Hepatocyte (in vitro differentiated cells): ENCODE measurements around the gene CABP4. TPM values are rescaled to one million over a fixed set of nuclear protein-coding genes. Genes with fewer than 3 reads are reported as not detected.

Experiments used
- DNase-seq: peaks from one replicate; pipeline ENCODE4 v3.0.0-alpha.2; 2016; ENCODE audit warnings: low spot score
- H2AFZ ChIP-seq: fragments of 200-600 bp; sonication (generic); 2 replicates; pipeline ENCODE4 v1.6.0; 2016; ENCODE audit warnings: antibody characterized with exemption, mild to moderate bottlenecking
- H3K27ac ChIP-seq: fragments of 200-600 bp; sonication (generic); 2 replicates; pipeline ENCODE4 v1.5.1; 2016; ENCODE audit warnings: mild to moderate bottlenecking
- H3K27me3 ChIP-seq: fragments of 200-600 bp; sonication (generic); 2 replicates; pipeline ENCODE4 v1.6.1; 2016
- H3K36me3 ChIP-seq: fragments of 200-600 bp; sonication (generic); replicated peaks from 2 replicates; pipeline ENCODE4 v1.5.1; 2016; ENCODE audit warnings: low read depth; ENCODE audit not compliant: insufficient read depth
- H3K4me1 ChIP-seq: fragments of 200-600 bp; sonication (generic); 2 replicates; pipeline ENCODE4 v1.5.1; 2016; ENCODE audit warnings: mild to moderate bottlenecking, moderate library complexity; ENCODE audit not compliant: insufficient read depth
- H3K4me2 ChIP-seq: fragments of 200-600 bp; sonication (generic); 2 replicates; pipeline ENCODE4 v1.6.0; 2016
- H3K4me3 ChIP-seq: fragments of 200-600 bp; sonication (generic); 2 replicates; pipeline ENCODE4 v1.5.1; 2016; ENCODE audit warnings: mild to moderate bottlenecking
- H3K79me2 ChIP-seq: fragments of 200-600 bp; sonication (generic); 2 replicates; pipeline ENCODE4 v1.6.0; 2017; ENCODE audit warnings: mild to moderate bottlenecking
- H3K9me2 ChIP-seq: fragments of 200-600 bp; sonication (generic); replicated peaks from 2 replicates; pipeline ENCODE4 v1.6.0; 2017; ENCODE audit warnings: mild to moderate bottlenecking; ENCODE audit not compliant: insufficient read depth
- H3K9me3 ChIP-seq: fragments of 200-600 bp; sonication (generic); 2 replicates; pipeline ENCODE4 v1.5.1; 2016; ENCODE audit warnings: low read depth, mild to moderate bottlenecking
- H4K20me1 ChIP-seq: fragments of 200-600 bp; sonication (generic); 2 replicates; pipeline ENCODE4 v1.6.0; 2016; ENCODE audit warnings: mild to moderate bottlenecking; ENCODE audit not compliant: insufficient read depth, poor library complexity, severe bottlenecking
- CTCF ChIP-seq: fragments of 200-600 bp; sonication (generic); IDR thresholded peaks from 2 replicates; pipeline ENCODE4 v1.5.1; 2016; ENCODE audit warnings: antibody characterized with exemption, mild to moderate bottlenecking; ENCODE audit not compliant: poor library complexity
- EZH2 ChIP-seq: fragments of 200-600 bp; sonication (generic); IDR thresholded peaks from 2 replicates; pipeline ENCODE4 v1.6.1; 2016; ENCODE audit warnings: antibody characterized with exemption, mild to moderate bottlenecking, borderline replicate concordance
- EZH2phosphoT487 ChIP-seq: fragments of 200-600 bp; sonication (generic); IDR thresholded peaks from one replicate; pipeline ENCODE4 v1.6.1; 2018; ENCODE audit warnings: antibody characterized with exemption, mild to moderate bottlenecking, low read depth, moderate library complexity; ENCODE audit not compliant: unreplicated experiment, severe bottlenecking
- WGBS: methylation state at CpG from one replicate; pipeline ENCODE4 v1.1.6; 2016; ENCODE audit warnings: low lambda C conversion rate; ENCODE audit errors: missing lambda C conversion rate; 5-methylcytosine and 5-hydroxymethylcytosine counted together
- polyA plus RNA-seq: library from polyadenylated mRNA; unstranded; fragments of >200 nt; fragmentation: Nextera tagmentation; extraction: Ambion mirVana; gene quantifications from 2 replicates; pipeline ENCODE4 v1.2.1, GENCODE V29; 2016
- total RNA-seq: library from RNA; depleted of rRNA; stranded (reverse); fragments of >200 nt; gene quantifications from 2 replicates; pipeline ENCODE4 v1.2.3, GENCODE V29; 2014

Gene CABP4
- total and polyA plus RNA-seq, 2 experiments from 2014 or later = not detected

GRCh38 chr11:67436459-67437081, 18.6 kb upstream of the CABP4 start:
- DNase-seq = no peak
- no peak overlapping the region for H3K27ac ChIP-seq
- H3K36me3 ChIP-seq = no peaks in the 10 kb centered on the region
- H3K79me2 ChIP-seq = no peaks in the 10 kb centered on the region
- H3K4me2 ChIP-seq = no peak overlapping the region
- H3K4me3 ChIP-seq = no peak overlapping the region
- WGBS = 67% methylated on average over 6 of the region's 6 CpGs
- TF ChIP-seq EZH2 (no peak), EZH2phosphoT487 (no peak), CTCF (no peak)
- no peaks in the 10 kb centered on the region for H3K4me1 ChIP-seq
- H4K20me1 ChIP-seq = no peaks in the 10 kb centered on the region
- H2AFZ ChIP-seq = no peak overlapping the region
- no peaks in the 10 kb centered on the region for H3K9me2 ChIP-seq
- no peaks in the 10 kb centered on the region for H3K9me3 ChIP-seq
- no peaks in the 10 kb centered on the region for H3K27me3 ChIP-seq

DNA sequence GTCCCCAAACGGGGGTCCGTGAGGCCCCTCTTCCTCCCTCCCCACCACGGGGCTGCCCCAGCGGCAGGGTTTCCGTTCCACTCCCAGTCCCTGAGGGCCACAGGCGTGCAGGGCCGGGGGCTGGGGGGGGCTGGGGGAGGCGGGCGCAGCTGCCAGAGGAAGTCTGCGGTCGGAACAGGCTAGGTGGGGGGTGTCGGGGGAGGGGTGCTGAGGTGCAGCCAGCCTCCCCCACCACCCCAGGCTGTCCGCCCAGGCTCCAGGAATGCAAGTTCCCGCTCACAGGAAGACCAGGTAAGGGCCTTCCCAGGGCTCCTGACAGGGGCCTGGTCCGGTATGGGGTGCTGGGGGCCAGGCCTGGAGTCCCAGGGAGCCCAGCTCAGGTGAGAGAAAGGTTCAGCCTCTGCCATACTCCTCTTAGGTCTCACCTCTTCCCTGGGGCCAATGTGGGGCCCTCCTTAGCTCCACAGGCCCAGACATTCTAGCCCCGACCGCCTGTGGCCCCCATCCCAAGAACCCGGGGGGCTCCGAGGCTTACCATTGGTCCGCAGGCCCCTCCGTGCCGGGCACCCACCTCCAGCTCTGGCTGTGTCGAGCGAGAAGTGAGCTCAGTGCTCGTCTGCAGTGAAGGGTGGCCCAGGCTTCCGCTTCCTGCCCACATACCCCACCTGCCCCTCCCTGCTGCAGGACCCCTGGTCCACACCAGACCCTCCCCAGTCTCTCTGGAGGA, 17.9 kb upstream of the CABP4 start, which contains the start of gene PTPRCAP:
TSS of gene PTPRCAP (minus strand) at position 601 of the 727 bp plus-strand sequence. CDS start at position 538, 63 bp downstream.
- DNase-seq = no peak
- Histone ChIP-seq H3K79me2 (peaks cover 6% of the 10 kb centered on the region), H3K27ac (no peak within 1 kb of the TSS), H3K4me2 (no peak within 1 kb of the TSS), H3K4me3 (no peak within 1 kb of the TSS), H2AFZ (no peak within 1 kb of the TSS), H3K9me2 (no peaks in the 10 kb centered on the region), H3K36me3 (no peaks in the 10 kb centered on the region), H3K27me3 (no peaks in the 10 kb centered on the region), H3K4me1 (peaks cover 1% of the 10 kb centered on the region), H4K20me1 (no peaks in the 10 kb centered on the region), H3K9me3 (no peaks in the 10 kb centered on the region)
- no peak for TF ChIP-seq EZH2phosphoT487
- no peak for TF ChIP-seq EZH2
- TF ChIP-seq CTCF = no peak
- 92% methylated on average over 17 of the region's 26 CpGs for WGBS

- Histone ChIP-seq H3K4me2 (no peak overlapping the region), H3K79me2 (peaks cover 11% of the 10 kb centered on the region), H3K4me3 (no peak overlapping the region), H3K36me3 (no peaks in the 10 kb centered on the region), H4K20me1 (no peaks in the 10 kb centered on the region), H2AFZ (no peak overlapping the region), H3K9me3 (no peaks in the 10 kb centered on the region), H3K27ac (no peak overlapping the region), H3K4me1 (peaks cover 6% of the 10 kb centered on the region), H3K27me3 (no peaks in the 10 kb centered on the region), H3K9me2 (no peaks in the 10 kb centered on the region)
- no peak for DNase-seq
- TF ChIP-seq EZH2phosphoT487 = no peak
- no peak for TF ChIP-seq CTCF
- TF ChIP-seq EZH2 = no peak
- WGBS = 90% methylated on average over 3 of the region's 3 CpGs
These were observed 17.4 kb upstream of the CABP4 start for GRCh38 chr11:67437809-67438157.
